ENCODE results near the gene KRTAP2-3.
"Not testable (repeated sequence)": the region's sequence is repeated elsewhere in the genome, so short reads cannot be mapped to it uniquely, and the experiment has no call there.

The KRTAP2-3 gene, protein sequence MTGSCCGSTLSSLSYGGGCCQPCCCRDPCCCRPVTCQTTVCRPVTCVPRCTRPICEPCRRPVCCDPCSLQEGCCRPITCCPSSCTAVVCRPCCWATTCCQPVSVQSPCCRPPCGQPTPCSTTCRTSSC

DNA sequence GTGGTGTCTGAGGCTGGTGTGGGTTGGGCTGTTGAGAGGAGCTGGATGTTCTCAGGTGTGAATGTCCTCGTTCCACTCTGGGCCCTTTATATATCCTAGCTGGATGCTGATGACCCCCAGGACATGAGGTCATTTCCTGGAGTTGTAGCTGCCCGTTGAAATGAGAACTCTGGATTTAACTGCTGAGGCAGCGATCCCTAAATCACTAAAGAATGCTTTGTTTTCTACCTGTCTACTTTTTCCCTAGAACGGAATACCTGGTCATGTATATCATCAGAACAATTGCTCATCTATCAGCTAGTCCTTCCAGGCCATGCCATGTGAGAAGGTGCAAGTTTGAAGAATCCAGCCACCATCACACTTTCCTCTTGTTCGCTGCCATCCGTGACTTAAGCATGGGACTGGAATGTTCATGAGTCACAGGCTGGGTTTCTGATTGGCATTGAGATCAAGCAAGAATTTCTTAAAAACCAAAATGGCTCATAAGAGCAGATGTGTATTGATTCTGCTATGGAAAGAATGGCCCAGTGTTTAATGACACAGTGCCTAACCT lies at the start of gene KRTAP2-3:
KRTAP2-3 (minus strand) TSS at position 63 of the 553 bp plus-strand sequence. CDS start 64 bp downstream, outside the sequence.
- DNase-seq: no peak

DNA sequence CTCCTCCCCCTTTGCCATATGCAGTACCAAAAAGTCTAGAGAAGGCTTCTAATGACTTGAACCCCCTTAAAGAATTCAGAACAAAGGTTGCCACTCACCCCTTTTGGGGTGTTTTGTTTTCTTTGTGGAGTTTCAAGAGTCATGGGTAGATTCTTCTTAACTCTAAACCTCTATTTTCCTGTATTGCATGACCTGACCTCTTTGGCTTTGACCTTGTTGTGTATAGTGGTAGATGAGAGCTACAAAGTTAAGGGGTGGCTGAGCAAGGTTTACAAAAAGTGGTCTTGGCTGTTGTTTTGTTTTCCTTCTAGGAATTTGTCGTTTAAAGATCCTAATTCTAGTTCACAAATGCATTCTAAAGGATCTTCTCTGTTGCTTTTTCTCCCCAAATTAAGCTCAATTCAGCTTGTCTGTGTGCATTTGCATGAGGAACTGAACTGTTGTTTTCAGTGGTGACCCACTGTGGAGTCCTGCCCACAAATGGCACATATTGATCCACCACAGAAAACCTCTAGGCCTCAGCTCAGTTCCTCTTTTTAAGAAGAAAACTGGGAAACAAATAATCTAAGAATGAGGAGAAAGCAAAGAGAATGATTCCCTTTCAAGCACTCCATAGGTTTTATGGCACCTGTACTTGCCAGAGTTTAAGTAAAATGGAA lies 48.9 kb upstream of the KRTAP2-3 start:
- DNase-seq: not testable (repeated sequence)

GRCh38 chr17:41107941-41108450 lies 48.1 kb upstream of the KRTAP2-3 start:
- no peak for DNase-seq

DNA sequence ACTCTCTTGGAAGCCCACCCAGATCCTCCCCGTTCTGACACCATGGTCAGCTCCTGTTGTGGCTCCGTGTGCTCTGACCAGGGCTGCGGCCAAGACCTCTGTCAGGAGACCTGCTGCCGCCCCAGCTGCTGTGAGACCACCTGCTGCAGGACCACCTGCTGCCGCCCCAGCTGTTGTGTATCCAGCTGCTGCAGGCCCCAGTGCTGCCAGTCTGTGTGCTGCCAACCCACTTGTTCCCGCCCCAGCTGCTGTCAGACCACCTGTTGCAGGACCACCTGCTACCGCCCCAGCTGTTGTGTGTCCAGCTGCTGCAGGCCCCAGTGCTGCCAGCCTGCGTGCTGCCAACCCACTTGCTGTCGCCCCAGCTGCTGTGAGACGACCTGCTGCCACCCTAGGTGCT lies 45.4 kb upstream of the KRTAP2-3 start, which contains the start of gene KRTAP4-9:
KRTAP4-9 (plus strand) TSS at position 43 of the 400 bp plus-strand sequence; CDS start at position 43, 0 bp downstream.
- DNase-seq: not testable (repeated sequence)

DNA sequence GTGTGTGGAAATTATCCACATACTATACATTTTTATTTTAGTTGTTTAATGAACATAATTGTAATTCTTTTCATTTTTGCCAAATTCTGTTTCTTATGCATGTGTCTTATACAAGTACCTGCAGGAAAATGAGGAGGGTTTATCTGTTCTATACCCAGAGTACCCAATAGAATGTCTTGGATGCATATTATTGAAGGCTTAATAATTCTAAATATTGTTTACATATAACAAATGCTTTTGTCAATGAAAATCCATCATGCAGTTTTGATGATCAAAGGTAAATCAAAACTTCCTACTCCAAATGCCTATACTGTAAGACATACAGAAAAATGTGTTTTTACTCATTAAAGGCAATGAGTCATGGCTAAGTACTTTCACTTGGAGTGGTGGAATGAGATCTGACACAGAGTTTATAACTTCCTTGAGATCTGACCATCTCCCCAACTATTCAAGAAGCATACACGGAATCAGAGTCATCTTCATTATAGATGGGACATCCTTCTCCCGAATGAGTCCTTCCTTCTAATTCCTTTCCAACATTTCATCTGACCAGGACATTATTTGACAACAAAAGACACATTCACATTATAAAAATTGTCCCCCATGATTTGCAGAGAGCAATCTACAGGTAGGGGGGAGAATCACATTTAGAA lies 44.6 kb upstream of the KRTAP2-3 start:
- DNase-seq: not testable (repeated sequence)

- no peak for DNase-seq
Measured at GRCh38 chr17:41103896-41104295, 44.0 kb upstream of the KRTAP2-3 start.

DNA sequence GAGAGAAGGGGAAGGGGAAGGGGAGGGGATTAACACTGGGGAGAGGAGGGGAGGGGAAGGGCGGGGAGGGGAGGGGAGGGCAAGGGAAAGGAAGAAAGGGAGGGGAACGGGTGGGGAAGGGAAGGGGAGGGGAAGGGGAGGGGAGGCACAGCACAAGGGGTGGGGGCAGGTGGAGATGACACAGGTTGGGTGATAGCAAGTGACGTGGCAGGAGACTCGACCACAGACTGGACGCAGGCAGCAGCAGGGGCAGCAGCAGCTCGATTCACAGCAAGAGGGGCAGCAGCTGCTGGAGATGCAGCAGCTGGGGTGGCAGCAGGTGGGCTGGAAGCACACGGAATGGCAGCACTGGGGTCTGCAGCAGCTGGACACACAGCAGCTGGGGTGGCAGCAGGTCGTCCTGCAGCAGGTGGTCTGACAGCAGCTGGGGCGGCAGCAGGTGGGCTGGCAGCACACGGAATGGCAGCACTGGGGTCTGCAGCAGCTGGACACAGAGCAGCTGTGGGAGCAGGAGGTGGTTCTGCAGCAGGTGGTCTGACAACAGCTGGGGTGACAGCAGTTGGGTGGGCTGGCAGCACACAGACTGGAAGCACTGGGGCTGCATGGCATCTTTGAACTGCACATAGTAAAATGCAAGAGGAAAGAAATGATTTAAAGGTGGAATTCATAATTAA lies 41.8 kb upstream of the KRTAP2-3 start, which contains the start of gene KRTAP4-16:
KRTAP4-16 (minus strand) TSS at position 624 of the 674 bp plus-strand sequence; CDS start at position 624, 0 bp downstream.
- no peak for DNase-seq

DNA sequence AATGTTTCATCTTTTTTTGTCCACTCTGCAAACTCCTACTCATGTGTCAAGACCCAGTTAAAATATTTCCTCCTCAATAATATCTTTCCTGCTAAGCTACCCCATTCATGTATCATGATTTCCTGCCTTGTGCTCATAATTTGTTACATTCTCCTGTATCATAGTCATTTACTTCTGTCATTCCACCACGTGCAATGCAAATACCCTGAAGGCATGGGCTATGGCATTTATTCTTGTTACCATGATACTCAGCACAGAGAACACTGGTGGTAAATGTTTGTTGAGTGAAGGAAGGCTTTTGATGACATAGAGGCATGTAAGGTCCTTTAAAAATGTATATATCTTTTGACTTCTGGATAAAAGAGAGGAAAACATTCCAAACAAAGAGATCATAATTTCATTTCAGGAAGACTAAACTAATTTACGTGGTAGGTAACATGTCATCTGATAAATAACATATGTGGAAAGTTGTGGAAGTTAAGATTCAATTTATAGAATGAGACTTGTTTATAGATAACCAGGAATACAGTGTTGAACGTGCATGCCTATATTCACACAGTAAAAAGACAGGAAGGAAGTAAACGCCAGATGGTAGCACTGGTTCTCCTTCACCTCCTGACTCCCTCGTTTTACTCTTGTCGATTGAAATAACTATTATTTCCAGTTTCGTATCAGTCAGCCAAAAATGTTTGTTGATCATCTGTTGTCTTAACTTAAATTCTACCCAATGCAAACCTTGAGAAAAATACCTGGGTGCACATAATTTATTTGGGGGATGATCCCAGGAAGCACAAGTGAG lies 40.0 kb upstream of the KRTAP2-3 start:
- not testable (repeated sequence) for DNase-seq

DNA sequence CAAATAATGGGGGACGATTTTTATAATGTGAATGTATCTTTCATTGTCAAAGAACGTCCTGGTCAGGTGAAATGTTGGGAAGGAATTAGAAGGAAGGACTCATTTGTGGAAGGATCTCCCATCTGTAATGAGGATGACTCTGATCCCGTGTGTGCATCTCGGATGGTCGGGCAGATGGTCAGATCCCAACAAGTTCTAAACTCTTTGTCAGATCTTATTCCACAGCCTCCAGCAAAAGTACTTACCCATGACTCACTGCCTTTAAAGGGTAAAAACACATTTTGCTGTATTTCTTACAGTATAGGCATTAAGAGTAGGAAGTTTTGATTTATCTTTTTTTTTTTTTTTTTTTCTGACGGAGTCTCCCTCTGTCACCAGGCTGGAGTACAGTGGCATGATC lies 38.6 kb upstream of the KRTAP2-3 start:
- no peak for DNase-seq

DNA sequence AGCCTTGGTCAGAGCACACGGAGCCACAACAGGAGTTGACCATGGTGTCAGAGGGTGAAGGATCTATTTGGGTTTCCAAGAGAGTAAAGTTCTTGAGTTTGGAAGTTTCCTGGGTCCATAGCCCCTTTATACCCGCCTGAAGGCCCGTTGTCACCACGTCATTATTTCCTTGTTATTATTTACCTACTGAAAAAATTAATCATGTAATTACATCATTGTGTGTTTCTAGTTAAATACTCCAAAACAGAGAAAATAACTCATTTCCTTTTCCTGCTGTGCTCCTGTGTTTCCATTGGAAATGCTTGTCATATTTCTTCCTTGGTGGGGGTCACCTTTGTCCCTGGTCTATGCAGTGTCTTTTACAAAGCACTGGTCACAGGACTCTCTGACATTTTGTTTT lies 38.1 kb upstream of the KRTAP2-3 start, which contains the start of gene KRTAP4-8:
KRTAP4-8 (minus strand) TSS at position 101 of the 400 bp plus-strand sequence; CDS start at position 43, 58 bp downstream.
- DNase-seq: no peak

DNA sequence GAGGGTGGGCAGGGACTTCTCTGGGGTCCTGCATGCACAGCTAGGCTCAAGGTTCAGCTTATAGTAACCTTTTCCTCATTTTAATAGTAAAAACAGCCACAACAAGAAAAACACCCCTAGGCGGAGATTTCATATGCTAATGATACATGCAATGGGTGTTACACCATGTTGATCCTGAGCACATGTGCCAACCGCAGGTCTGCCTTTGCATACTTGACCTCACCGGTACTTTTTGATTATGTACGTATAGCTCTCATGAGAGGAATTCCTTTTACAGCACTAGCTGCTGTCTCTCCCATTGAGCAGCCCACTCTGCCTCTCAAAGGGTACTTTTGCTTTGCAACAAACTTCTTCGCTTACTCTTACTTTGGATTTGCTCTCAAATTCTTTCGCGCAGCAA lies 36.1 kb upstream of the KRTAP2-3 start:
- no peak for DNase-seq

- not testable (repeated sequence) for DNase-seq
Measured at GRCh38 chr17:41088760-41089352, 28.9 kb upstream of the KRTAP2-3 start.

GRCh38 chr17:41084100-41084856 lies 24.4 kb upstream of the KRTAP2-3 start, which contains the start of gene KRTAP4-7:
TSS of gene KRTAP4-7 (plus strand) at chr17:41084150. CDS start at chr17:41084207, 57 bp downstream.
- not testable (repeated sequence) for DNase-seq

DNA sequence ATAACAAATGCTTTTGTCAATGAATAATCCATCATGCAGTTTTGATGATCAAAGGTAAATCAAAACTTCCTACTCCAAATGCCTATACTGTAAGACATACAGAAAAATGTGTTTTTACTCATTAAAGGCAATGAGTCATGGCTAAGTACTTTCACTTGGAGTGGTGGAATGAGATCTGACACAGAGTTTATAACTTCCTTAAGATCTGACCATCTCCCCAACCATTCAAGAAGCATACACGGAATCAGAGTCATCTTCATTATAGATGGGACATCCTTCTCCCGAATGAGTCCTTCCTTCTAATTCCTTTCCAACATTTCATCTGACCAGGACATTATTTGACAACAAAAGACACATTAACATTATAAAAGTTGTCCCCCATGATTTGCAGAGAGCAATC lies 23.5 kb upstream of the KRTAP2-3 start:
- not testable (repeated sequence) for DNase-seq

DNA sequence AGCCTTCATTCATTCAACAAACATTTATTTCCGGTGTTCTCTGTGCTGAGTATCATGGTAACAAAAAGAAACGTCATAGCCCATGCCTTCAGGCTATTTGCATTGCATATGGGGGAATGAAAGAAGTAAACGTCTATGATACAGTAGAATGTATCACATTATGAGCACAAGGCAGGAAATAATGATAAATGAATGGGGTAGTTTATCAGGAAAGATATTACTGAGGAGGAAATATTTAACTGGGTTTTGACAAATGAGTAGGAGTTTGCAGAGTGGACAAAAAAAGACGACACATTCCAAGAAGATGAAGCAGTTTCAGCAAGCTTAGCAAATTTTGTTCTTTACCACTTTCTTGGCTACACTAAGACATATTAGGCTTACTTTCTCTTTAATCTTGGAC lies 22.7 kb upstream of the KRTAP2-3 start:
- DNase-seq: no peak

DNA sequence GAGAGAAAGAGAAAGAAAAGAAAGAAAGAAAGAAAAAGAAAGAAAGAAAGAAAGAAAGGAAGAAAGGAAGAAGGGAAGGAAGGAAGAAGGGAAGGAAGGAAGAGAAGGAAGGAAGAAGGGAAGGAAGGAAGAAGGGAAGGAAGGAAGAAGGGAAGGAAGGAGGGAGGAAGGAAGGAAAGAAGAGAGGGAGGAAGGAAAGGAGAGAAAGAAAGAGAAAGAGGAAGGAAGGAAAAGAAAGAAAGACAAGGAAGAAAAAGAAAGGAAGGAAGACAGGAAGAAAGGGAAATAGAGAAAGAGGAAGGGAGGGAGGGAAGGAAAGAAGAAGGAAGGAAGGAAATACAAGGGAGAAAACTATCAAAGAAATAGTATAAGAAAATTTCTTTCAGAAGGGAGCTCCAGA lies 16.9 kb upstream of the KRTAP2-3 start:
- DNase-seq: no peak

GRCh38 chr17:41073676-41074075 lies 13.8 kb upstream of the KRTAP2-3 start:
- DNase-seq: no peak

GRCh38 chr17:41071606-41072360 lies 11.9 kb upstream of the KRTAP2-3 start:
- no peak for DNase-seq

GRCh38 chr17:41069031-41069430 lies 9.1 kb upstream of the KRTAP2-3 start:
- DNase-seq: no peak

GRCh38 chr17:41067281-41067680 lies 7.4 kb upstream of the KRTAP2-3 start:
- DNase-seq: no peak
